T-helper 2 cell treated with Interferon-gamma antibody and Interleukin-4, amounts not matched to agents 5 μg/mL and 100 μg/mL, for 36 hours (primary cell): ENCODE results near the gene SDK1.

ENCODE experiments used
- DNase-seq: peaks from one replicate; pipeline ENCODE4 v3.0.0; 2021; ENCODE audit warnings: low spot score
- H3K27ac Mint-ChIP-seq: one replicate; pipeline ENCODE4 v1.8.0; 2021; ENCODE audit warnings: mild to moderate bottlenecking, mixed read lengths
- H3K27me3 Mint-ChIP-seq: one replicate; pipeline ENCODE4 v1.8.0; 2021; ENCODE audit warnings: low read depth, mixed read lengths
- H3K36me3 Mint-ChIP-seq: one replicate; pipeline ENCODE4 v1.8.0; 2021; ENCODE audit warnings: low read depth, mixed read lengths
- H3K4me1 Mint-ChIP-seq: one replicate; pipeline ENCODE4 v1.8.0; 2021; ENCODE audit warnings: low read depth, mixed read lengths
- H3K4me3 Mint-ChIP-seq: one replicate; pipeline ENCODE4 v1.8.0; 2022; ENCODE audit warnings: mild to moderate bottlenecking, moderate library complexity, mixed read lengths
- H3K9me3 Mint-ChIP-seq: one replicate; pipeline ENCODE4 v1.8.0; 2021; ENCODE audit warnings: mixed read lengths

The SDK1 gene

GRCh38 chr7:3981281-3981680 is 680.2 kb downstream of the SDK1 start:
- H3K27me3 Mint-ChIP-seq: no peaks in the 10 kb centered on the region
- no peaks in the 10 kb centered on the region for H3K4me1 Mint-ChIP-seq
- DNase-seq: no peak

GRCh38 chr7:3984456-3984855 is 683.4 kb downstream of the SDK1 start:
- Mint-ChIP-seq H3K27me3 (no peaks in the 10 kb centered on the region), H3K36me3 (no peaks in the 10 kb centered on the region), H3K9me3 (no peaks in the 10 kb centered on the region), H3K4me3 (no peak overlapping the region), H3K4me1 (no peaks in the 10 kb centered on the region), H3K27ac (no peak overlapping the region)
- no peak for DNase-seq

More at GRCh38 chr7:3981281-3981680, 680.2 kb downstream of the SDK1 start:
- Mint-ChIP-seq H3K4me3 (no peak overlapping the region), H3K9me3 (no peaks in the 10 kb centered on the region), H3K36me3 (no peaks in the 10 kb centered on the region), H3K27ac (no peak overlapping the region)

GRCh38 chr7:3986927-3987326 is 685.9 kb downstream of the SDK1 start:
- no peaks in the 10 kb centered on the region for H3K27me3 Mint-ChIP-seq
- no peak for DNase-seq
- no peaks in the 10 kb centered on the region for H3K36me3 Mint-ChIP-seq
- no peak overlapping the region for H3K4me3 Mint-ChIP-seq
- no peak overlapping the region for H3K27ac Mint-ChIP-seq
- H3K4me1 Mint-ChIP-seq: no peaks in the 10 kb centered on the region
- H3K9me3 Mint-ChIP-seq: no peaks in the 10 kb centered on the region

- H3K9me3 Mint-ChIP-seq: no peaks in the 10 kb centered on the region
- H3K4me1 Mint-ChIP-seq: no peaks in the 10 kb centered on the region
- H3K36me3 Mint-ChIP-seq: no peaks in the 10 kb centered on the region
- no peak overlapping the region for H3K27ac Mint-ChIP-seq
- H3K4me3 Mint-ChIP-seq: no peak overlapping the region
- DNase-seq: no peak
- H3K27me3 Mint-ChIP-seq: no peaks in the 10 kb centered on the region
These were observed 686.4 kb downstream of the SDK1 start for GRCh38 chr7:3987426-3987927.

- no peak overlapping the region for H3K4me3 Mint-ChIP-seq
- no peak for DNase-seq
- H3K27me3 Mint-ChIP-seq: no peaks in the 10 kb centered on the region
- H3K36me3 Mint-ChIP-seq: no peaks in the 10 kb centered on the region
- no peaks in the 10 kb centered on the region for H3K9me3 Mint-ChIP-seq
- H3K4me1 Mint-ChIP-seq: no peaks in the 10 kb centered on the region
- no peak overlapping the region for H3K27ac Mint-ChIP-seq
These were observed 688.7 kb downstream of the SDK1 start for GRCh38 chr7:3989723-3990122.

- H3K27ac Mint-ChIP-seq: no peak overlapping the region
- H3K4me1 Mint-ChIP-seq: no peaks in the 10 kb centered on the region
- H3K4me3 Mint-ChIP-seq: no peak overlapping the region
- DNase-seq: no peak
- H3K27me3 Mint-ChIP-seq: no peaks in the 10 kb centered on the region
- no peaks in the 10 kb centered on the region for H3K9me3 Mint-ChIP-seq
- H3K36me3 Mint-ChIP-seq: no peaks in the 10 kb centered on the region
These were observed 690.7 kb downstream of the SDK1 start for GRCh38 chr7:3991731-3992231.

- Mint-ChIP-seq H3K27me3 (no peaks in the 10 kb centered on the region), H3K9me3 (no peaks in the 10 kb centered on the region), H3K4me3 (no peak overlapping the region), H3K4me1 (no peaks in the 10 kb centered on the region), H3K27ac (no peak overlapping the region), H3K36me3 (no peaks in the 10 kb centered on the region)
- DNase-seq: no peak
These were observed 691.8 kb downstream of the SDK1 start for GRCh38 chr7:3992841-3993240.

GRCh38 chr7:3994764-3995163 is 693.7 kb downstream of the SDK1 start:
- no peak for DNase-seq
- Mint-ChIP-seq H3K4me1 (no peaks in the 10 kb centered on the region), H3K27ac (no peak overlapping the region), H3K27me3 (no peaks in the 10 kb centered on the region), H3K9me3 (no peaks in the 10 kb centered on the region), H3K4me3 (no peak overlapping the region), H3K36me3 (no peaks in the 10 kb centered on the region)

- Mint-ChIP-seq H3K36me3 (no peaks in the 10 kb centered on the region), H3K4me1 (no peaks in the 10 kb centered on the region), H3K27me3 (no peaks in the 10 kb centered on the region), H3K4me3 (no peak overlapping the region), H3K27ac (no peak overlapping the region), H3K9me3 (no peaks in the 10 kb centered on the region)
- no peak for DNase-seq
These were observed 694.1 kb downstream of the SDK1 start for GRCh38 chr7:3995187-3995586.

GRCh38 chr7:3998060-3998459 is 697.0 kb downstream of the SDK1 start:
- Mint-ChIP-seq H3K4me1 (no peaks in the 10 kb centered on the region), H3K36me3 (no peaks in the 10 kb centered on the region), H3K27me3 (peaks cover 3% of the 10 kb centered on the region), H3K9me3 (no peaks in the 10 kb centered on the region), H3K4me3 (no peak overlapping the region), H3K27ac (no peak overlapping the region)
- DNase-seq: no peak

- H3K4me3 Mint-ChIP-seq: no peak overlapping the region
- DNase-seq: no peak
- H3K36me3 Mint-ChIP-seq: no peaks in the 10 kb centered on the region
- H3K27me3 Mint-ChIP-seq: peaks cover 3% of the 10 kb centered on the region
- no peaks in the 10 kb centered on the region for H3K4me1 Mint-ChIP-seq
- no peaks in the 10 kb centered on the region for H3K9me3 Mint-ChIP-seq
- no peak overlapping the region for H3K27ac Mint-ChIP-seq
These were observed 699.1 kb downstream of the SDK1 start for GRCh38 chr7:4000139-4000538.

- Mint-ChIP-seq H3K27ac (no peak overlapping the region), H3K4me3 (no peak overlapping the region), H3K36me3 (no peaks in the 10 kb centered on the region), H3K4me1 (no peaks in the 10 kb centered on the region), H3K9me3 (no peaks in the 10 kb centered on the region), H3K27me3 (peaks cover 3% of the 10 kb centered on the region)
- no peak for DNase-seq
These were observed 699.9 kb downstream of the SDK1 start for GRCh38 chr7:4000934-4001333.

GRCh38 chr7:4001742-4002141 is 700.7 kb downstream of the SDK1 start:
- Mint-ChIP-seq H3K9me3 (no peaks in the 10 kb centered on the region), H3K4me1 (no peaks in the 10 kb centered on the region), H3K27ac (no peak overlapping the region), H3K4me3 (no peak overlapping the region), H3K27me3 (peaks cover 3% of the 10 kb centered on the region), H3K36me3 (no peaks in the 10 kb centered on the region)
- DNase-seq: no peak

- Mint-ChIP-seq H3K36me3 (no peaks in the 10 kb centered on the region), H3K4me1 (no peaks in the 10 kb centered on the region), H3K27me3 (peaks cover 3% of the 10 kb centered on the region), H3K27ac (no peak overlapping the region), H3K4me3 (no peak overlapping the region), H3K9me3 (no peaks in the 10 kb centered on the region)
- DNase-seq: no peak
These were observed 702.5 kb downstream of the SDK1 start for GRCh38 chr7:4003503-4003902.

GRCh38 chr7:4006687-4007086 is 705.6 kb downstream of the SDK1 start:
- no peak overlapping the region for H3K27ac Mint-ChIP-seq
- peaks cover 3% of the 10 kb centered on the region for H3K27me3 Mint-ChIP-seq
- no peak for DNase-seq
- no peak overlapping the region for H3K4me3 Mint-ChIP-seq
- H3K9me3 Mint-ChIP-seq: no peaks in the 10 kb centered on the region
- H3K4me1 Mint-ChIP-seq: no peaks in the 10 kb centered on the region
- H3K36me3 Mint-ChIP-seq: no peaks in the 10 kb centered on the region
